ENCODE results near the gene GAS2L1.

The GAS2L1 gene

DNA sequence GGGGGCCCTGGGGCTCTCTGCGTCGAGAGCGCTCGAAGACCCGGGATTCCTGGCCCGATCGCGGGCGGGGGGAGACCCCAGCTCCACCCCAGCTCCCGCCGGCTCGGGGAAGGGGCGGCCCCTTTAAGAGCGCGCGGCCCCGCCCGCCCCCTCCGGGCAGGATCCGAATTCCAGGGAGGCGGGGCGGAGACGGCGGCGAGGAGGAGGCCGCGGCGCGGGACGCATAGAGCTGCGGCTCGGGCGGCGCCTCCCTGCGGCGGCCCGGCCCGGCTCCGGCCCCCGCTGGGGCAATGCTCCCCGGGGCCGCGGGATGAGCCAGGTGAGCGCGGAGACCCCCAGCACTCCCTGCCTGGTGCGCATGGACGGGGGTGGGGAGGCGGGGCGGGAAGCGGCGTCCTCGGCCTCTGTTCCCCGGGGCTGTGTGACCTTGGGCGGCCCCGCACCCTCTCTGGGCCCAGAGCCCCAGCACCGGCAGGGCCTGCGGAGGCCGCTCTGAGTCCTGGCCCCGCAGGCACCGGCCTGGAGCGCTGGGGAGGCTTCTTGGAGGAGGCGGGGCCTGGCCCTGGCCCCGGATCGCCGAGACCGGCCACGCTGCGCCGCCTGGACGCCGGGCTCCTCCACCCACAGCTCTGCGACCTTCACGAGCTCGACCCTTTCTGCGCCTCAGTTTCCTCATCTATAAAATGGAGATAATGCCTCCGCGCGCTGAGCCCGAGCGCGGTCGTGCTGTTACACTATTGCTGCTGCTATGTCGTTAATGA is 565 bp downstream of the GAS2L1 start:
- H3K27ac ChIP-seq (replicated peaks): no peak overlapping the region

DNA sequence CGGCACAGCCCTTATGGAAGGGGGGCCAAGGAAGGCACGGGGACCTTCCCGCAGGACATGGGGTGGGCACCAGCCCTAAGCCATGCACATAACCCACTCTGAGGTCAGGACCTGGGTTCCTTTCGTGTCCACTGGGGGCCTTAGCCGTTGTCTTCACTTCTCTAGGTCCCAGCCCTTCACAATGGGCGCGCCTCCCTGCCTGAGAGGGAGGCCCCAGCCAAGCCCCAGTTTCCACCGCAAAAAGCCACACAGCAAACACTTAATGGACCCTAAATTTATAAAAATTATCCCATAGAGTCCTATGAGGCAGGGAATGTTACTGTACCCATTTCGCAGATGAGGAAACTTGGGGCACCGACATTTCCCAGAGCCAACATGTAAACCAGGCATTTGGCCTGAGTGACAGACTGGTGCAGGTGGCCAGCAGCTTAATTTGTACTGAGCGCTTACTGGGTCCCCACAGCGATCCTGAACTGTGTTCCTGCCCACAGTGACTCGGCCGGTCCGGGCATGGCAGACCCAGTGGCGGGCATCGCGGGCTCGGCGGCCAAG is 1.2 kb downstream of the GAS2L1 start:
- H3K4me3 ChIP-seq (replicated peaks; ENCODE audit: insufficient read depth, low read length): no peak overlapping the region
- H3K27ac ChIP-seq (replicated peaks): no peak overlapping the region
- peaks cover 25% of the 10 kb centered on the region for H3K27me3 ChIP-seq (ENCODE audit: insufficient read depth, poor library complexity, severe bottlenecking)
- TF ChIP-seq SPI1 (IDR thresholded peaks at IDR 0.05; ENCODE audit: borderline replicate concordance, low read depth) (no peak), POLR2AphosphoS5 (IDR thresholded peaks at IDR 0.05; ENCODE audit: low read depth) (no peak), GABPA (IDR thresholded peaks at IDR 0.05; ENCODE audit: low read depth) (no peak)
- TF ChIP-seq, protein P1, sequence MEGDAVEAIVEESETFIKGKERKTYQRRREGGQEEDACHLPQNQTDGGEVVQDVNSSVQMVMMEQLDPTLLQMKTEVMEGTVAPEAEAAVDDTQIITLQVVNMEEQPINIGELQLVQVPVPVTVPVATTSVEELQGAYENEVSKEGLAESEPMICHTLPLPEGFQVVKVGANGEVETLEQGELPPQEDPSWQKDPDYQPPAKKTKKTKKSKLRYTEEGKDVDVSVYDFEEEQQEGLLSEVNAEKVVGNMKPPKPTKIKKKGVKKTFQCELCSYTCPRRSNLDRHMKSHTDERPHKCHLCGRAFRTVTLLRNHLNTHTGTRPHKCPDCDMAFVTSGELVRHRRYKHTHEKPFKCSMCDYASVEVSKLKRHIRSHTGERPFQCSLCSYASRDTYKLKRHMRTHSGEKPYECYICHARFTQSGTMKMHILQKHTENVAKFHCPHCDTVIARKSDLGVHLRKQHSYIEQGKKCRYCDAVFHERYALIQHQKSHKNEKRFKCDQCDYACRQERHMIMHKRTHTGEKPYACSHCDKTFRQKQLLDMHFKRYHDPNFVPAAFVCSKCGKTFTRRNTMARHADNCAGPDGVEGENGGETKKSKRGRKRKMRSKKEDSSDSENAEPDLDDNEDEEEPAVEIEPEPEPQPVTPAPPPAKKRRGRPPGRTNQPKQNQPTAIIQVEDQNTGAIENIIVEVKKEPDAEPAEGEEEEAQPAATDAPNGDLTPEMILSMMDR (IDR thresholded peaks at IDR 0.05; ENCODE audit: insufficient read depth, low read length): no peak
- TF ChIP-seq, protein P2, sequence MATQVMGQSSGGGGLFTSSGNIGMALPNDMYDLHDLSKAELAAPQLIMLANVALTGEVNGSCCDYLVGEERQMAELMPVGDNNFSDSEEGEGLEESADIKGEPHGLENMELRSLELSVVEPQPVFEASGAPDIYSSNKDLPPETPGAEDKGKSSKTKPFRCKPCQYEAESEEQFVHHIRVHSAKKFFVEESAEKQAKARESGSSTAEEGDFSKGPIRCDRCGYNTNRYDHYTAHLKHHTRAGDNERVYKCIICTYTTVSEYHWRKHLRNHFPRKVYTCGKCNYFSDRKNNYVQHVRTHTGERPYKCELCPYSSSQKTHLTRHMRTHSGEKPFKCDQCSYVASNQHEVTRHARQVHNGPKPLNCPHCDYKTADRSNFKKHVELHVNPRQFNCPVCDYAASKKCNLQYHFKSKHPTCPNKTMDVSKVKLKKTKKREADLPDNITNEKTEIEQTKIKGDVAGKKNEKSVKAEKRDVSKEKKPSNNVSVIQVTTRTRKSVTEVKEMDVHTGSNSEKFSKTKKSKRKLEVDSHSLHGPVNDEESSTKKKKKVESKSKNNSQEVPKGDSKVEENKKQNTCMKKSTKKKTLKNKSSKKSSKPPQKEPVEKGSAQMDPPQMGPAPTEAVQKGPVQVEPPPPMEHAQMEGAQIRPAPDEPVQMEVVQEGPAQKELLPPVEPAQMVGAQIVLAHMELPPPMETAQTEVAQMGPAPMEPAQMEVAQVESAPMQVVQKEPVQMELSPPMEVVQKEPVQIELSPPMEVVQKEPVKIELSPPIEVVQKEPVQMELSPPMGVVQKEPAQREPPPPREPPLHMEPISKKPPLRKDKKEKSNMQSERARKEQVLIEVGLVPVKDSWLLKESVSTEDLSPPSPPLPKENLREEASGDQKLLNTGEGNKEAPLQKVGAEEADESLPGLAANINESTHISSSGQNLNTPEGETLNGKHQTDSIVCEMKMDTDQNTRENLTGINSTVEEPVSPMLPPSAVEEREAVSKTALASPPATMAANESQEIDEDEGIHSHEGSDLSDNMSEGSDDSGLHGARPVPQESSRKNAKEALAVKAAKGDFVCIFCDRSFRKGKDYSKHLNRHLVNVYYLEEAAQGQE (IDR thresholded peaks at IDR 0.05; ENCODE audit: insufficient replicate concordance, low read depth): no peak
- no peak for DNase-seq (ENCODE audit: low read depth in 1 of 2, low spot score in 1 of 2)

More for the DNA sequence above, 565 bp downstream of the GAS2L1 start:
- no peak for DNase-seq (ENCODE audit: low read depth in 1 of 2, low spot score in 1 of 2)
- TF ChIP-seq, protein P1 (IDR thresholded peaks at IDR 0.05; ENCODE audit: insufficient read depth, low read length): no peak
- TF ChIP-seq, protein P2 (IDR thresholded peaks at IDR 0.05; ENCODE audit: insufficient replicate concordance, low read depth): no peak
- peak overlapping the region; percentile 46 for H3K4me3 ChIP-seq (replicated peaks; ENCODE audit: insufficient read depth, low read length)
- H3K27me3 ChIP-seq (ENCODE audit: insufficient read depth, poor library complexity, severe bottlenecking): peaks cover 18% of the 10 kb centered on the region

DNA sequence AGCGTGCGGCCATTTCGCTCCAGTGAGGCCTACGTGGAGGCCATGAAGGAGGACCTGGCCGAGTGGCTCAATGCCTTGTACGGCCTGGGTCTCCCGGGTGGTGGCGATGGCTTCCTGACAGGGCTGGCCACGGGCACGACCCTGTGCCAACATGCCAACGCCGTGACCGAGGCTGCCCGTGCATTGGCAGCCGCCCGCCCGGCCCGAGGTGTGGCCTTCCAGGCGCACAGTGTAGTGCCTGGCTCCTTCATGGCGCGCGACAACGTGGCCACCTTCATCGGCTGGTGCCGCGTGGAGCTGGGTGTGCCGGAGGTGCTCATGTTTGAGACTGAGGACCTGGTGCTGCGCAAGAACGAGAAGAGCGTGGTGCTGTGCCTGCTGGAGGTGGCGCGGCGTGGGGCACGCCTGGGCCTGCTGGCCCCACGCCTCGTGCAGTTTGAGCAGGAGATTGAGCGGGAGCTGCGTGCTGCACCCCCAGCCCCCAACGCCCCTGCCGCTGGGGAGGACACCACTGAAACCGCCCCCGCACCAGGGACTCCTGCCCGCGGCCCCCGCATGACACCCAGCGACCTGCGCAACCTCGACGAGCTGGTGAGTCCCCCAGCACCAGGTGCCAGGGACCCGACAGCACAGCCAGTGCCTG is 1.8 kb downstream of the GAS2L1 start:
- no peak overlapping the region for H3K27ac ChIP-seq (replicated peaks)
- no peak for DNase-seq (ENCODE audit: low read depth in 1 of 2, low spot score in 1 of 2)
- H3K4me3 ChIP-seq (replicated peaks; ENCODE audit: insufficient read depth, low read length): no peak overlapping the region
- TF ChIP-seq POLR2AphosphoS5 (IDR thresholded peaks at IDR 0.05; ENCODE audit: low read depth): no peak
- H3K27me3 ChIP-seq (ENCODE audit: insufficient read depth, poor library complexity, severe bottlenecking): peaks cover 28% of the 10 kb centered on the region

DNA sequence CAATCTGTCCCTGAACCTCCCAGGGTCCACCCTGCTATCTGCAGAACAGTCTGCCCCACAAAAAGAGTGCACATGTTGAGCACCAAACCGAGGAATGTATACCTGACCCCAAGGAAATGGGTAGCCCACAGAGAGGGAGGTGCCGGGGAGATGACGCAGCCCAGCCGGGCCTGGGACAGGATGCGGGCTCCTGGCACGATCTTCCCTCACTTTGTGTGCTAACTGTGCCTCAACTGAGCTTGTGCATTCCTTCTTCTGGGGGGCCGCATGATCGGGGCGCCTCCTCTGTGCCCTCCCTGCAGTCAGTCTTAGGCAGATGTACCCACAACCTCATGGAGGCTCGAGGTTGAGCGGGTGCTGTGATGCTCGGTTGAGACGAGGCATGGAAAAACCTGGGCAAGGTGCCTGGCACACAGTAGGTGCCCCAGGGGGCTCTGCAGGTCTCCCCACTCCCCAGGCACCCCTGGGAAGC is 2.4 kb downstream of the GAS2L1 start:
- TF ChIP-seq POLR2AphosphoS5 (IDR thresholded peaks at IDR 0.05; ENCODE audit: low read depth): no peak
- TF ChIP-seq, protein P1 (IDR thresholded peaks at IDR 0.05; ENCODE audit: insufficient read depth, low read length): no peak
- no peak for TF ChIP-seq GABPA (IDR thresholded peaks at IDR 0.05; ENCODE audit: low read depth)
- TF ChIP-seq, protein P2 (IDR thresholded peaks at IDR 0.05; ENCODE audit: insufficient replicate concordance, low read depth): no peak
- TF ChIP-seq SPI1 (IDR thresholded peaks at IDR 0.05; ENCODE audit: borderline replicate concordance, low read depth): no peak
- Histone ChIP-seq H3K27me3 (ENCODE audit: insufficient read depth, poor library complexity, severe bottlenecking) (peaks cover 33% of the 10 kb centered on the region), H3K27ac (replicated peaks) (no peak overlapping the region), H3K4me3 (replicated peaks; ENCODE audit: insufficient read depth, low read length) (no peak overlapping the region)
- DNase-seq (ENCODE audit: low read depth in 1 of 2, low spot score in 1 of 2): no peak

Data from HL-60 (cell line).